GM21786 (cell line): ENCODE data around the gene HTRA1.

Experiments
- ATAC-seq: cut with Tn5 transposase; IDR thresholded peaks from one replicate; pipeline ENCODE4 v1.9.1; 2021; ENCODE audit not compliant: unreplicated experiment

HTRA1 gene

DNA sequence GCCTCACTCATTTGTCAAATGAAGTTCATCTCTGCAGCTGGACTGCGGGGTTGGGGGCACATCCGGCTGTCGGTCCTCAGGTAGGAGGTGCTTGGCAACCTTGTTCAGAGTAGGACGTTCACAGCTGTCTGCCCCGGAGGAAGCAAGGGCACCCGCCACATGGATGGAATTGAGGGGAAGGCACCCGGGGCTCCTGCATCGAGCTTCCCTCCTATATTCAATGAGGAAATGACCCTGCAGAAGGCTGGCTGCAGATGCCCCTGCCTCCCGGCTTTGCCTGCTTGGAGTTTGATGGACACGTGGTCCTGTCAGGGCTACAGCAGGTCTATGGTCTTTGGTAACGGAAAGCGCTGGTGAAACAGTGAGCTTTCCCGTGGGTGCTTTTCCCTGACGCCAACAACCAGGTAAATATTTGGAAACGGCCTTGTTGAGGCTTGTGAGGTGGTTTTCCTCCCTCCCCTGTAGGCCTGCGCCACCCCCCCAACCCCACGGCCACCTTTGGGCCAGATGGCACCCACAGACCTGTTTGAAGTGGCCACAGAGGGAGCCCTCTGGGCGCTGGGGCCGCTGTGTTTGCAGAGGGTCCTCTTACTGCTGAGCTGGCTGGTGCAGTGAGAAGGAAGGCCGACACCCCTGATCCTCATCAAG is 32.9 kb downstream of the HTRA1 start:
- ATAC-seq: no peak

DNA sequence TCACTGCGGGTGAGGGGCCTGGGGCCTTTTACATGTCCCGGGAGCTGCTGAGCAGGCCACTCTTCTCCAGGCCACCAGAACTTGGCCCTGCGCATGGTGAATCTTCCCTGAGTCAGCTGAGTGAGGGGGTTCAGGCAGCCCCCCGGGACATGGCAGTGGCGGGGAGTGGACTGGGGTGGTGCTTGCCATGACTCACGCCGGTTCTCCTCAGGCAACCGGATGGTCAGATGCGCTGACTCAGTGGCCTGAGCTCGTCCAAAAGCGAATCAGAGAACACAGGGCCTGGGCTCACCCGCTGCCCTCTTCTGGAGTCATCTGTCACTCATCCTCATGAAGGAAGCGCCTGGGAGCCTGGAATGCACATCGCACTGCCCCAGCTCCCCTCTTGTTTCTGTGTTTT is 33.5 kb downstream of the HTRA1 start:
- ATAC-seq: no peak

DNA sequence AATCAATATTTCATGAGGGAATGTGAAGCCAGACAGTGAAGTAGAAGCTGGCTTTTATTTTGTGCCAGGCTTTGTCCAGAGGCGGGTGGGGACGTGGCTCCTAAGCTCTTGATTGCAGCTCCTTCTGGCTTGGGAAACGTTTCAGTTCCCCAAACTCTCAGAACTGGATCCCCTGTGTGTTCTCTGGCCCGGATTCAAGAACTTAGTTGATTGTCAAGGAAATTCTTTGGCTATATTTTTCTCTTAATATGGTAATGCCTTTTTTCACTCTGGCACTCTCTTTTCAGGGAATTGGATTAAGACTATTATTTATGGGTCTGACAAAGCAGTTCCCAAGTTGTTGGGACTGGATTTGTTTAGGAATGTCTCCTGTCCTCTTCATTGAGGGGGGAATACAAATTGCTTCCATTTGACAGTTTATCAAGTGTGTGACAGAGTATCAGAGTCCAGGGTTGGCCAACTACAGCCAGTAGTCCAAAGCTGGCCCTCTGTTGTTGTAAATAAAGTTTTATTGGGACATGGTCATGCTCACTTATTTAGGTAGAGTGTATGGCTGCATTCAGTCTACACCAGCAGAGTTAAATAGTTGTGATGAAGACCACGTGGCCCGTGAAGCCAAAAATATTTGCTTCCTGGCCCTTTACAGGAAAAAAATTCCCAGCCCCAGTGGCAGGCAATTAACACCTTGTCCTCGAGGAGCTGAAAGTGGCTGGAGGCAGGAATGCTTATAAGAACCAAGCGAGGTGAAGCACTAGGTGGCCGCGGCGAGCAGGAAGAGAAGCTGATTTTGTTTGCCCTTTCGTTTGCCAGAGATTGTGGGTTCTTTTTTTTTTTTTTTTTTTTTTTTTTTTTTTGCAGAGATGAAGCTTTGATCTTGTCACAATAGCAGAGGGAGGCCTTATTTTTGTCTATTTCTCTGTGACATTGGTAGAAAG is 34.3 kb downstream of the HTRA1 start:
- no peak for ATAC-seq

DNA sequence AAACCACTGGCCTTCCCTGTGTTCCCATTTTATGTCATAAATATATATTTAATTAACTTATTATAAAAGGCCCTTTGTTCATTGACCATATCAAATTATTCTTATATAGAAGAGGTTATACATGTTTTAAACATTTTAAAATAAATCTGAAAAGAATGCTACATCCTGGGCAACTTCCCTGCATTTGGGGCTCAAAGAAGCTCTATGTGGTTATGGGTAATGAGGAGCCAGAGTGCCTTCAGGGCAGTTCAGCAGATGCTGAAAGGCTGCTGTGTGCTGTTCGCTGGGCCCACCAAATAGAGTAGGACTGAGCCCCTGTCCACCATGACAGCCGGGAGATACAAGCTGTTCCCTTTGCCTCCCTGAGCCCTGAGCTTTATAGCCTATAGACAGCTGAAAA is 35.9 kb downstream of the HTRA1 start:
- ATAC-seq: no peak

DNA sequence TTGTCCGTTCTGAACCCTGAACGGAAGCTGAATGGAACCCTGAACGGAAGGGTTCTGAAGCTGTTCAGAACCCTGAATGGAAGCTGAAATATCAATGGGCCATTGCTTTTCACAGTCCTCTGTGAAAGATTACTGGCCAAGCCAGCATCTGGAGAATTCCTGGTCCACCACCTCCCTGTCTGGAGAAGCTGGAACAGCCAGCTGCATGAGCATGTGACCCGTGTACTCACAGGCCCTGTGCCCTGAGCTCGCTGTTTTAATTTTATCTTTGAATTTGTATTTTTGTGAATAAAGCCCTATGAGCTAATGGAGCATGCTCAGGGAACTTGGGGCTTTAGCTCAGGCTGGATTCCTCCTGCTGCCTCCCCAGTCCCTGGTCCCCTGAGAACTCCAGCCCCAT is 37.2 kb downstream of the HTRA1 start:
- ATAC-seq: no peak

DNA sequence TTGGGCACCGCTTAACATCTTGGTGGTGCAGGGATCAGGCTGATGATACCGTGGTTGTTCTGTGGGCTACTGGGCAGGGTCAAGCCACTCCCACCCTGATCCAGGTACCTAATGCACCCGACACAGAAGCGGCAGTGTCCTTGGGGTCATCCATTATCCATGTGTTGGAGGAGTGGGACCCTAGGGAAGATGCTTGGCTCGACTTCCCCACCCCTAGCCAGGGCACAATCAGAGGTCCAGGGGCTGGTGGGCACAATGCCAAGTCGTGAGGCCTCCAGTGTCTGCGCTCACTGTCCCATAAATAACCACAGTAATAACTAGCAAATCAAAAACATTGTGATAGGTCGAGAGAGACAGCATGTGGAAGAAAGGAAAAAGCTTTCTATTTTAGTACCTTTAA is 37.7 kb downstream of the HTRA1 start:
- ATAC-seq: no peak

DNA sequence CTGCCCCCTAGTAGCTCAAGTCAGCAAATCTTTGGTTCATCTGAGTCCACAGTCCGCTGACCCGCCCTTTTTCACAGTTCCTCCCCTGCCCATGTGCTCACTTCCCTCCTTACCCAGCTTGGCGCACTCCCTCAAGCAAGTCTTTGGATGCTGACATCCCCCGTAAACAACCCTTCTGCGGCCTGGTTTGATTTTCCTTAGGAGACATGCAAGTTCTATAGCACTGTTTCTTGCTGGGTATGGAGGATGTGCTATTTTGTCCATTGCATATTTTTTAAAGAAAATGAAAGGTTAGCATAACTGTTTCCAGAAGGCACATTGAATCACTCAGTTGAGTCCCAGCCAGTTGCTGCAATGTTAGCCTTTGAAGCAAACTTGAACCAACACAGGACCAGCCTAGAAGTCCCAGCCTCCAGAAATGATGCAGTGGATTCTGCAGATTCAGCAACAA is 38.2 kb downstream of the HTRA1 start:
- no peak for ATAC-seq

DNA sequence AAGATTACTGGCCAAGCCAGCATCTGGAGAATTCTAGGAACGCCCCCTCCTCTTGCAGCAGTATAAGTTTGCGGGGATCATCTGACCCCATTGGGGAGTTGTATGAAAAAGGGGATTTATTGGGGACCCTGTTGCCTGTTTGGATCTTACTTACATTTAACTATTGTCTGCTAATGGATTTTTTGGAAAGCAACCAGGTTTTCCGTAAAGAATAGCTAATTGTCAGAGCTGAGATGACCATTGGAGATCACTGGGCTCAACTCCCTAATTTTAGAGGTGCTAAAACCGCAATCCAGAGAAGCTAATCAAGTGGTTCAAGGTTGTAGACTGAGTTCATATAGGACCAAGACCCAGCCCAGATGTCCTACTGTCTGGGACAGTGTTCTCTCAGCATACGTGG is 38.8 kb downstream of the HTRA1 start:
- ATAC-seq: no peak

DNA sequence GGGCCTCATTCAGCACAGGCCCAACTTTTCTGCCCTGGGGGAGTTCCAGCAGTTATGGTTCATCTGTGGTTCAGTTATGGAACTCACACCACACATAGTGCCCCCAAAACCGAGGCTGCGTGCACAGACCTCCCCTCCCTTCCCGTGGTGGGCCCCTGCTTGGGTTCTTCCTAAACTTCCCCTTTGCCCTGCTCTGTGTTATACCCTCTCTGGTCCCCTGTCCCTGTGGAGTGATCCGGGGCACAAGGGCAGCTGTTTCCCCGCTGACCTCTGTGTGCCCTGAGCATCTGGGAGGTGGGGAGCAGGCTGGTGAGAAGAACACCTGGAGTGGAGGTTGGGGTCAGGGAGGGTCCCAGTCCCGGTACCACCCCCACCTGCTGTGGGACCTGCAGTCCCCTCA is 39.4 kb downstream of the HTRA1 start:
- ATAC-seq: no peak

DNA sequence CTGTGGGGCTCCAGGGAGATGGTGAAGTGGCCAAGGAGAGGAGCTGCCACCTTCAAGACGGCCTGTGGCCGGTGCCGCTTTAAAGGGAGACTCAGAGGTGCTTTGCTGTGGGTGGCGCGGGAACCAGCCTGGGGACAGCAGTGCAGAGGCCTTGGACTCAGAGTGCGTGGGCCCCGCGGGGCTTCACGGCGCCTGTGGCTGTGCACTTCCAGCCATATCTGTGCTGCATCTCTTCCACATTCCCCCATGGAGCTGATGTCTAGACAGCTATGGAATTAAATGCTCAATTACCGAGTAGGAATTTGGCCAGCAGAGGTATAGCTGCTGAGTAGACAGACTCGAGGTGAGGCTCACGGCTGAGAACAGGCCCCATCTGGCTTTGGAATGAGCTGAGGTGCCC is 41.7 kb downstream of the HTRA1 start:
- ATAC-seq: no peak

DNA sequence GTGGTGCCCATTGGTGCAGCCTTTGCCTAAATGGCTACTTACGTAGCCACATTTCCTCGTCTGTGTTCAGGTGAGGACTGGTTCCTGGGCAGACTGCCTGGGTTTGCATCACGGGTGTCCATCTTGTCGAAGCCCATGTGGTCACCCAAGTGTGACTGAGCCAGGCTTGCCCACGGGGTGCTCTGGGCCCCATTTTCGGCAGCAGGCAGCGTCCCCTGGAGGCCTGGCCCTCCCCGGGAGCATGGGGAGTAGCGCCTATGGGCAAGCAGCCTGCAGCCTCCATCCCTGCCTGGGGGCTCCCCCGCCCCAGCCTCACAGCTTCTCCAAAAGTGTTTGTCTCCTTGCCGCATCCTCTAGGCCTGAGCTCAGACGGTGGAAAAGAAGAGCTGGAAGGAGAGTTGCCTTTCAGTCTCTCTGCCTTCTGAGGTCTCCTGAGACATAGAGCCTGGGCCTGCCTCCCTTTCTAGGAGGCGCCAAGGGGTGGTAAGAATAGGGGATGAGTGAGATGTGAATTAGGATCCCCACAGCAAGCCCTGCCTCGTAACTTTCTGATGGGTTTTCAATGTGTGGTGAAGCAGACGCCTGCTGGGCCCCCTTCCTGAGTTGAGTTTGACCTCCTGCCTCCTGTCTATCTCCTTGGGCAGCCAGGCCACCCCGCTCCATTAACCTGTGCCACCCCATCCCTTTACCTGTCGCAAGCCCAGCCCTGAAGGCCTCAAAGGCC is 42.7 kb downstream of the HTRA1 start:
- ATAC-seq: no peak

DNA sequence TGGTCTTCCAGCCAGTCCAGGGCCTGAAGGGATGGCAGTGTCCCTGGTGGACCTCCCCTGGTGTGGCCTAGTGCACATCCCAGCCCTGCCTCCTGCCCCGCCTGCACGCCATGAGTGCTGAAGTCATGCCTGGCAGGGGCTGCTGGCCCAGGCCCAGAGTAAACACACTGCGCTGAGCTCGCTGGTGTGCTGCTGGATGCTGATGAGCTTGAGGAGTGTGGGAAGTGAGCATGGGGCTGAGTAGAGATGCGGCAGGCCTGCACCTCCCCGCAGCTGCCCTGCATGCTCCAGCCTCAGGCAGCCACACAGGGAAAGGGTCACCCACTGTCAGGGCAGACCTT is 43.2 kb downstream of the HTRA1 start:
- no peak for ATAC-seq

DNA sequence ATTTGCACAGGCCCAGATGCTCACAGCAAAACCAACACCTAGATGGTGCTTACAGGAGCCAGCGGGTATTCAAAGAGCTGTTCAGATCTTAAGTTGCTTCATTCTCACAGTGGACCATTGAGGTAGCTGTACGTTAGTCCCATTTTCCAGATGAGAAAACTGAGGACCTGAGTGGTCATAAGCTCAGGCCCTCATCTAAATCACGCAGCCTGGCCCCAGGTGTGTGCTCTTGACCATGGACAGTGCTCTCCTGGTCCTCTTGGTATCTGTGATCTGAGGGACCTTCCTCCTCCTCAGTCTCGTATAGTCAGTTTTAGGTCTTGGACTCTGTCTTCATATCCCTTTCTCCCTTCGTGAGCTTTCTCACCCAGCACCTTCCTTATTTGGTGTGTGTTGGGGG is 43.7 kb downstream of the HTRA1 start:
- ATAC-seq: no peak

DNA sequence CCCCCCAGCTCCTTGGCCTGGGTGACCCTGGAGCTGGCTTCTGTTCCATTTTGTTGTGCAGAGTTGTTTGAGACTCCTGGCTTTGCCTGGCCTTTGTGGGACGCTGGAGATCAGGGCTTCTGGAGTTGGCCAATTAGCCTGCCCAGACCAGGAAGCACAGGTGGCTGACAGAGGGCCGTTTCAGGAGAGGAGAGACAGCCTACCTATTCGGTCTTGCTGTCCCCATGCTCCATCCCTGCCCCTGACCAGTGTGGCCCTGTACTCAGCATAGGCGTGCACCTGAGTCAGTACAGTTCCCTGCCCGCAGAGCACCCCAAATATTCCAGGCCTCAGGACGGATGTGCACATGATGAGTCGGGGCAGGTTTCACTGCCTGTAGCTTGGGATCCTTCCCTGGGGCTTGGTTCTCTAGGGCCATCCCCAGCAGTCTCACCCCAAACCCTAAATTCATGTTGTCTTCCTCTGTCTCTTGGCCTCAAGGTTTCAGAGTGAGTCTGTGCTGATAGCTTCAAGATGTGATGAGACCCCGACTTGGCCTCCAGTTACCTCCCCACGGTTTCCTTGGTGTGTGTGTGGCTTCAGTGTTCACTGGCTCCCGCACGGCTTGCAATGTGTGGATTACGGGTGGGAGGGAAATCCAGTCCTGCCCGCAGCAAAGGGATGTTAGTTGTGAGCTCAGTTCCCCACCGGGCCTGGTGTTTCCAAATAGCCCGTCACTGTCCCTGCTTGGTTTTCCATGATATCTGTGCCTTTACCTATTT is 44.7 kb downstream of the HTRA1 start:
- no peak for ATAC-seq

DNA sequence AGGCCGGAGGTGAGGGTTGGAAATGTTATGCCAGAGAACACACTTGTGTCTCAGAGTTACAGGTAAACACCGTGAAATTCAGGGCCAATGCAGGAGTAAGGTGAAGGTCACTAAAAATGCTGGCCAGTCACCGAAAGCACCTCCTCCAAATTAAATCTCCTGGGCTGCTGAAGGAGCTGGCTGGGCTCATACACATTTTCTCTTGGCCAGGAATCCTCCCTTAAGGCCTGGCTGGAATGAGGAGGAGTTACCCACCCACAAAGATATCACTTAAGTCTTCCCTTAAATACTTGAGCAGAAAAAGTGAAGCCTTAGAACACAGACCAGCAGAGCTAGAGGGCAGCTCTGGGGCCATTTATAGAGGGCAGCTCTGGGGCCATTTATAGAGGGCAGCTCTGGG is 46.3 kb downstream of the HTRA1 start:
- no peak for ATAC-seq

DNA sequence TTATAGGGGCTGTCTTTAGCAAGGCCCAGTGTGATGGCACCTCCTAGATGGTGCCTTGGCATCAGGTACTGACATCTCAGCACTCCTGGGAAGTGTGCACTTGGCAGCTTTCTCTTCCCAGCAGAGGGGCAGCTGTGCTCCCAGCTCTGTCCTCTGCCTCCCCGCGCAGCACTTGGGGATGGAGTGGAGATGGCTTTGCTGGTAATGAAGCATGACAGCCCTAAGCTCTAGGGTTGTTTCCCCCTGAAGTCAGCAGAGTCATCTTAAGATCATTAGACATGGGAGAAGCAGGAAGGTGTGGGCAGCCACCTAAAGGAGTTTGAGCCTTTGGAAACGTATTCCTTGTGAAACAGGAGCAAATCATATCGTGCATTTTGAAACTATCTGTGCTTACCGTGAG is 46.7 kb downstream of the HTRA1 start:
- no peak for ATAC-seq

DNA sequence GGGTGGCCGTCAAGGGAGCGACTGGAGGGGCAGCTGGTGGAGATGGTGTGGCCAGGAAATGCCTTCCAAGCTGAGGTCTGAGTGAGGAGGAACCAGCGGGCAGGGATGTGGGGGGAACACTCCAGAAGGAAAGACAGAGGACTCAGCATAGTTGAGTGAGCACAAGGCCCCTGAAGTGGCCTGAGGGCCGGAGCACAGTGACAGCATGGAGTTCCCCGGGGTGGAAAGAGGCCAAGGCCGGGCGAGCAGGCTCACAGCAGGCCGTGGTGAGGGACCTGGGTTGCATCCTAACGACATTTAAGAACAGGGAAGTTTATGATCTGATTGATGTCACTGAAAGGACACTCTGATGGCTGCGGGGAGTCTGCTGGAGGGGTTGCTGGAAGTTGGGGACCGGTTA is 48.0 kb downstream of the HTRA1 start:
- no peak for ATAC-seq

DNA sequence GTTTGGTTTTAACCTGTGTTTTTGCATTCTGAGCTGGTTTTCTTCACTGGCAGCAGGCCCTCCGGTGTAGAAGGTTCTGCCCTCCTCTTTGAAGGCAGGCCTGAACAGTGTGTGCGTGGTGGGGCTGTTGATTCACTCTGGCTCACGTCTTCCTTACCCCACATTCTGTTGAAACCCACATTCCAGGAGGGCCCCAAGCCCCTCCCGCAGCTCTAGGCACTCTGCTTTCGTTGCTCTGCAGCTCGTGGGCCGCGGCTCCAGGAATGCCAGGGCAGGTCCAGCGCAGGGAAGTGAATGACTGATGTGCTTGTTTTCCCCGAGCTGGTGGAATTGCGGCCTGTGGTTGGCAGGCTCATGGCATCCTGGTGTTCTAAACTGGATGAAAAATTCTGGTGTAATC is 49.0 kb downstream of the HTRA1 start:
- no peak for ATAC-seq

DNA sequence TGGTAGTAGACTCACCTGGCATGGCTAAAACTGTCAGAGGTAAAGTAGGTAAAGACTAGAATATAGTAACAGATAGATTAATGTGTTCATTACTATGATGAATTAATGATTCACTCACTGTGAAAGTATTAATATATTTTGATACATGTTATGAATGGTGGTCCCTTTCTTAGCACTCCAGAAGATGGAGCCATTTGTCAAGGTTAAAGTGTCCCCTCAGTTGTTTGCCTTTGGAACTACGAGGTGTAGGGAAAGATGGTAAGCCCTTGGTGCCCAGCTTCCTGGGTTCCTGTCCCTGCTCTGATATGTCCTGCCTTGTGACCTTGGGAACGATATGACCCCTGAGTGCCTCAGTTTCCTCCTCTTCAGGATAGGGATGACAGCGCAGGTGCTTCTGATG is 49.4 kb downstream of the HTRA1 start:
- ATAC-seq: no peak

DNA sequence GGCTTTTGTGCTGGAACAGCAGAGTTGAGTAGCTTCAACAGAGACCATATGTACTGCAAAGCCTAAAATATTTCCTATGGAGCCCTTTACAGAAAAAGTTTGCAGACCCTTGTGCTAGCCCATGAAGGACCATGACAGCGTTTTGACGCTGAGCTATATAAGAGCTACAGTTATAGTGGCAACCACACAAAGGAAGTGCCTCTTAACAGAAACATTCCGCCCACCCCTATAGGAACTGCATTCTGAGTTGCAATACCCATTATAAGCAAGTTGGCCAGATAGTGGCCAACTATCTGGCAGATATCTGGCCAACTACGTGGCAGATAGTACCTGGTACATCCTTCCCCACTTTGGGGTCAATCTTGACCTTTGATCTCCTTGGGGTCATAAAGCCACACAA is 51.7 kb downstream of the HTRA1 start:
- no peak for ATAC-seq
